Activated T-cell treated with anti-CD3 and anti-CD28 coated beads, Interleukin-2, amount 50 U/mL, for 72 hours (primary cell): ENCODE data around the gene ZNF764. TPM values are rescaled to one million over a fixed set of nuclear protein-coding genes. Genes with fewer than 3 reads are reported as not detected.
A peak's percentile ranks its signal among the peaks of the same experiment; 100 is the strongest.
"Not testable (repeated sequence)": the region's sequence is repeated elsewhere in the genome, so short reads cannot be mapped to it uniquely, and the experiment has no call there.

Source experiments
- ATAC-seq, 2 donors: fragments of 150-1000 bp; cut with Tn5 transposase; replicated peaks in 1 of 2; 2 replicates each; pipeline ENCODE4 v1.10.0; 2021; ENCODE audit warnings: moderate library complexity in 2 of 2, mild to moderate bottlenecking in 1 of 2
- DNase-seq, 2 donors: peaks; one replicate each; pipeline ENCODE4 v3.0.0; 2021 to 2022; ENCODE audit warnings: mixed read lengths in 1 of 2
- H3K27ac Mint-ChIP-seq: one replicate; pipeline ENCODE4 v1.8.0; 2022; ENCODE audit warnings: mild to moderate bottlenecking, moderate library complexity, mixed read lengths
- H3K27me3 Mint-ChIP-seq: one replicate; pipeline ENCODE4 v1.8.0; 2022; ENCODE audit warnings: low read depth, mixed read lengths
- H3K36me3 Mint-ChIP-seq, 2 donors: one replicate each; pipeline ENCODE4 v1.8.0; 2022; ENCODE audit warnings: mixed read lengths in 2 of 2, mild to moderate bottlenecking in 1 of 2; ENCODE audit not compliant: insufficient read depth in 2 of 2
- H3K4me1 Mint-ChIP-seq: one replicate; pipeline ENCODE4 v1.8.0; 2022; ENCODE audit warnings: low read depth, mixed read lengths
- H3K4me3 Mint-ChIP-seq, 2 donors: one replicate each; pipeline ENCODE4 v1.8.0; 2022; ENCODE audit warnings: mild to moderate bottlenecking in 2 of 2, mixed read lengths in 2 of 2, moderate library complexity in 2 of 2
- H3K9me3 Mint-ChIP-seq, 2 donors: one replicate each; pipeline ENCODE4 v1.8.0; 2022; ENCODE audit warnings: mixed read lengths in 2 of 2
- total RNA-seq, 2 donors: library from RNA; stranded (reverse); gene quantifications; one replicate each; pipeline ENCODE4 v1.2.3, GENCODE V29; 2022

ZNF764 gene
- total RNA-seq, 2 donors from 2014 or later: 10.7 to 12.7 TPM

GRCh38 chr16:30553393-30553899 is 4.7 kb downstream of the ZNF764 start:
- DNase-seq (no peak), ATAC-seq (no peak)
- no peaks in the 10 kb centered on the region for H3K27me3 Mint-ChIP-seq
- no peaks in the 10 kb centered on the region for H3K9me3 Mint-ChIP-seq
- peaks cover 61% of the 10 kb centered on the region for H3K4me1 Mint-ChIP-seq
- H3K4me3 Mint-ChIP-seq: peak overlapping the region in 1 of 2 donors; percentile 6
- H3K36me3 Mint-ChIP-seq: peaks cover 3 to 7% of the 10 kb centered on the region in 2 donors
- peak overlapping the region; percentile 57 for H3K27ac Mint-ChIP-seq

GRCh38 chr16:30552956-30553355 is 5.2 kb downstream of the ZNF764 start:
- Mint-ChIP-seq H3K4me3 (peak overlapping the region in 1 of 2 donors; percentile 62), H3K36me3 (peaks cover 3 to 7% of the 10 kb centered on the region in 2 donors), H3K27me3 (no peaks in the 10 kb centered on the region)

GRCh38 chr16:30551781-30552180 is 6.4 kb downstream of the ZNF764 start:
- peaks cover 54% of the 10 kb centered on the region for H3K4me1 Mint-ChIP-seq
- H3K36me3 Mint-ChIP-seq: peaks cover 3 to 5% of the 10 kb centered on the region in 2 donors
- H3K27ac Mint-ChIP-seq: peak overlapping the region; percentile 88
- DNase-seq: peak; percentile 40 to 53
- no peaks in the 10 kb centered on the region for H3K27me3 Mint-ChIP-seq
- no peaks in the 10 kb centered on the region for H3K9me3 Mint-ChIP-seq
- peak; percentile 82 to 88 for ATAC-seq
- peak overlapping the region; percentile 74 to 81 for H3K4me3 Mint-ChIP-seq

More at GRCh38 chr16:30552956-30553355, 5.2 kb downstream of the ZNF764 start:
- ATAC-seq (no peak), DNase-seq (no peak)
- peak overlapping the region; percentile 88 for H3K27ac Mint-ChIP-seq
- no peaks in the 10 kb centered on the region for H3K9me3 Mint-ChIP-seq
- H3K4me1 Mint-ChIP-seq: peaks cover 60% of the 10 kb centered on the region

GRCh38 chr16:30548416-30549253 is 9.5 kb downstream of the ZNF764 start:
- Mint-ChIP-seq H3K27ac (no peak overlapping the region), H3K9me3 (no peaks in the 10 kb centered on the region), H3K4me3 (no peak overlapping the region), H3K36me3 (peaks cover 0 to 3% of the 10 kb centered on the region in 2 donors), H3K4me1 (peaks cover 32% of the 10 kb centered on the region), H3K27me3 (no peaks in the 10 kb centered on the region)
- no peak for DNase-seq
- ATAC-seq: no peak

- no peaks in the 10 kb centered on the region for H3K36me3 Mint-ChIP-seq
- H3K27ac Mint-ChIP-seq: no peak overlapping the region
- H3K27me3 Mint-ChIP-seq: no peaks in the 10 kb centered on the region
- no peaks in the 10 kb centered on the region for H3K9me3 Mint-ChIP-seq
- peaks cover 7% of the 10 kb centered on the region for H3K4me1 Mint-ChIP-seq
- ATAC-seq: no peak
- no peak for DNase-seq
- H3K4me3 Mint-ChIP-seq: no peak overlapping the region
Measured at GRCh38 chr16:30546115-30546514, 12.1 kb downstream of the ZNF764 start.

GRCh38 chr16:30543067-30543466 is 15.1 kb downstream of the ZNF764 start:
- H3K27me3 Mint-ChIP-seq: no peaks in the 10 kb centered on the region
- ATAC-seq: no peak
- no peak overlapping the region for H3K4me3 Mint-ChIP-seq
- H3K36me3 Mint-ChIP-seq: peaks cover 0 to 2% of the 10 kb centered on the region in 2 donors
- no peak for DNase-seq
- H3K4me1 Mint-ChIP-seq: peaks cover 11% of the 10 kb centered on the region
- no peaks in the 10 kb centered on the region for H3K9me3 Mint-ChIP-seq
- no peak overlapping the region for H3K27ac Mint-ChIP-seq

- Mint-ChIP-seq H3K36me3 (peaks cover 2 to 5% of the 10 kb centered on the region in 2 donors), H3K27ac (no peak overlapping the region), H3K4me1 (peaks cover 25% of the 10 kb centered on the region), H3K9me3 (no peaks in the 10 kb centered on the region), H3K27me3 (no peaks in the 10 kb centered on the region), H3K4me3 (no peak overlapping the region)
- ATAC-seq (no peak), DNase-seq (no peak)
Measured at GRCh38 chr16:30541502-30542329, 16.5 kb downstream of the ZNF764 start.

GRCh38 chr16:30540916-30541464 is 17.2 kb downstream of the ZNF764 start:
- H3K4me1 Mint-ChIP-seq: peaks cover 32% of the 10 kb centered on the region
- H3K27me3 Mint-ChIP-seq, ATAC-seq, DNase-seq, H3K36me3 Mint-ChIP-seq, H3K27ac Mint-ChIP-seq, H3K9me3 Mint-ChIP-seq, H3K4me3 Mint-ChIP-seq: not testable (repeated sequence)

- ATAC-seq, H3K36me3 Mint-ChIP-seq, H3K9me3 Mint-ChIP-seq, H3K4me3 Mint-ChIP-seq, H3K27ac Mint-ChIP-seq, DNase-seq, H3K27me3 Mint-ChIP-seq: not testable (repeated sequence)
- peaks cover 36% of the 10 kb centered on the region for H3K4me1 Mint-ChIP-seq
Measured at GRCh38 chr16:30539986-30540526, 18.1 kb downstream of the ZNF764 start.

- Mint-ChIP-seq H3K4me1 (peaks cover 36% of the 10 kb centered on the region), H3K4me3 (no peak overlapping the region), H3K36me3 (peaks cover 6 to 11% of the 10 kb centered on the region in 2 donors), H3K27ac (no peak overlapping the region), H3K9me3 (no peaks in the 10 kb centered on the region), H3K27me3 (no peaks in the 10 kb centered on the region)
- ATAC-seq: no peak
- no peak for DNase-seq
Measured at GRCh38 chr16:30539000-30539964, 18.9 kb downstream of the ZNF764 start.

GRCh38 chr16:30536391-30537024 is 21.7 kb downstream of the ZNF764 start:
- H3K4me1 Mint-ChIP-seq: peaks cover 42% of the 10 kb centered on the region
- H3K4me3 Mint-ChIP-seq: peak overlapping the region; percentile 95 to 99
- H3K27ac Mint-ChIP-seq: peak overlapping the region; percentile 98
- not testable (repeated sequence) for H3K9me3 Mint-ChIP-seq, DNase-seq, ATAC-seq, H3K27me3 Mint-ChIP-seq
- H3K36me3 Mint-ChIP-seq: peaks cover 6 to 15% of the 10 kb centered on the region in 2 donors
